Natural killer cell (primary cell): ENCODE measurements around the gene DOCK2. TPM values are rescaled to one million over a fixed set of nuclear protein-coding genes. Genes with fewer than 3 reads are reported as not detected.

Source experiments
- ATAC-seq, 3 donors: fragments of 150-1000 bp in 2 of 3; fragments of 200-7000 bp in 1 of 3; cut with Tn5 transposase; 1 replicate in 1 of 3; 2 replicates in 2 of 3; pipeline ENCODE4 v1.10.0; 2021; ENCODE audit warnings: mild to moderate bottlenecking in 2 of 3, moderate library complexity in 2 of 3
- DNase-seq, 2 donors: peaks; one replicate each; pipeline versions ENCODE4 v3.0.0 to v3.0.0-alpha.2; 2013 to 2021; ENCODE audit warnings: mixed read lengths in 1 of 2
- H3K27ac ChIP-seq: one replicate; pipeline ENCODE4 v1.5.1; 2013; ENCODE audit warnings: mild to moderate bottlenecking, low read length
- H3K27me3 ChIP-seq: one replicate; pipeline ENCODE4 v1.6.1; 2013; ENCODE audit warnings: low read length; ENCODE audit not compliant: control insufficient read depth, insufficient read depth
- H3K36me3 ChIP-seq: one replicate; pipeline ENCODE4 v1.6.1; 2013; ENCODE audit warnings: low read length; ENCODE audit not compliant: control insufficient read depth, insufficient read depth
- H3K4me1 ChIP-seq: one replicate; pipeline ENCODE4 v1.6.1; 2013; ENCODE audit warnings: low read length; ENCODE audit not compliant: control insufficient read depth, insufficient read depth
- H3K4me3 ChIP-seq: one replicate; pipeline ENCODE4 v1.5.1; 2013; ENCODE audit warnings: low read length
- H3K9me3 ChIP-seq: one replicate; pipeline ENCODE4 v1.6.1; 2013; ENCODE audit warnings: low read length; ENCODE audit not compliant: control insufficient read depth, insufficient read depth
- H3K27ac Mint-ChIP-seq, 2 donors: one replicate each; pipeline ENCODE4 v1.8.0; 2022; ENCODE audit warnings: mild to moderate bottlenecking in 2 of 2, mixed read lengths in 2 of 2, moderate library complexity in 1 of 2
- H3K27me3 Mint-ChIP-seq, 2 donors: one replicate each; pipeline ENCODE4 v1.8.0; 2022; ENCODE audit warnings: low read depth in 2 of 2, mixed read lengths in 2 of 2
- H3K36me3 Mint-ChIP-seq: one replicate; pipeline ENCODE4 v1.8.0; 2022; ENCODE audit warnings: mixed read lengths
- H3K4me1 Mint-ChIP-seq, 2 donors: one replicate each; pipeline ENCODE4 v1.8.0; 2022; ENCODE audit warnings: mixed read lengths in 2 of 2
- H3K4me3 Mint-ChIP-seq: one replicate; pipeline ENCODE4 v1.8.0; 2022; ENCODE audit warnings: mild to moderate bottlenecking, moderate library complexity, mixed read lengths
- H3K9me3 Mint-ChIP-seq, 2 donors: one replicate each; pipeline ENCODE4 v1.8.0; 2022; ENCODE audit warnings: mixed read lengths in 2 of 2
- CTCF ChIP-seq: fragments of 200-600 bp; IDR thresholded peaks from one replicate; pipeline ENCODE4 v1.8.0; 2022; ENCODE audit warnings: antibody characterized with exemption
- WGBS: methylation state at CpG from one replicate; pipeline ENCODE4 v1.1.7; 2013; ENCODE audit warnings: missing lambda C conversion rate; ENCODE audit not compliant: insufficient coverage; 5-methylcytosine and 5-hydroxymethylcytosine counted together
- intact Hi-C: fragments of 100-400 bp; cut with micrococcal nuclease; formaldehyde crosslinking; loops from one replicate; pipeline ENCODE4 v1.14.2; 2022
- total RNA-seq, 4 donors: library from RNA; stranded (reverse); fragments of 120-200 nt in 1 of 4; gene quantifications; one replicate each; pipeline versions ENCODE4 v1.2.3 to v1.2.4, GENCODE V29; 2013 to 2022

The DOCK2 gene
- total RNA-seq, 3 donors from 2014 or later (not counting 1 experiment from before 2014, with no cell fraction given) = 317 to 361 (median 320) TPM

GRCh38 chr5:169758886-169759285, 121.8 kb downstream of the DOCK2 start:
- Mint-ChIP-seq H3K9me3 (no peaks in the 10 kb centered on the region), H3K36me3 (no peaks in the 10 kb centered on the region), H3K27ac (no peak overlapping the region), H3K27me3 (no peaks in the 10 kb centered on the region), H3K4me1 (peaks cover 5 to 6% of the 10 kb centered on the region in 2 donors), H3K4me3 (no peak overlapping the region)
- ATAC-seq = no peak
- H3K27me3 ChIP-seq = no peaks in the 10 kb centered on the region
- H3K27ac ChIP-seq = no peak overlapping the region
- intact Hi-C loops = no loop called here
- H3K36me3 ChIP-seq = peaks cover 52% of the 10 kb centered on the region
- H3K4me3 ChIP-seq = no peak overlapping the region
- no peak for DNase-seq
- no peaks in the 10 kb centered on the region for H3K9me3 ChIP-seq
- H3K4me1 ChIP-seq = no peaks in the 10 kb centered on the region
- TF ChIP-seq CTCF = no peak

DNA sequence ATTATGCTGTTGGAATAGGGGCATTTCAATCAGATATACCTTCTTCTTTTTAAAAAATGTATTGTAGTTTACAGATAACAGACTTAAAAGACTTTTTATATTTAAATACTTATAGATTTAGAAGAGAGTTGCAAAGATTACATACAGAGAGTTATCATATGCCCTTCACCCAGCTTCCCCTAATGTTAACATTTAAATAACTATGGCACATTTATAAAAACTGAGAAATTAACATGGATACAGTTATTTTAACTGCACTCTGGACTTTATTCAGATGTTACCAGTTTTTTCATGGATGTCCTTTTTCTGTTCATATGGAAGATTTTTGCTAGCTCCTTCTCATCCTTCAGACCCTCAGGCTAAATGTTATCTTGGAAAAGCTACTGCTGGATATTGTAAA, 123.2 kb downstream of the DOCK2 start:
- no peak overlapping the region for H3K27ac ChIP-seq
- no peaks in the 10 kb centered on the region for H3K27me3 ChIP-seq
- Mint-ChIP-seq H3K36me3 (no peaks in the 10 kb centered on the region), H3K27ac (no peak overlapping the region), H3K4me1 (peaks cover 6 to 12% of the 10 kb centered on the region in 2 donors), H3K9me3 (no peaks in the 10 kb centered on the region), H3K27me3 (no peaks in the 10 kb centered on the region), H3K4me3 (no peak overlapping the region)
- no peaks in the 10 kb centered on the region for H3K9me3 ChIP-seq
- ATAC-seq = no peak
- H3K36me3 ChIP-seq = peaks cover 64% of the 10 kb centered on the region
- no peaks in the 10 kb centered on the region for H3K4me1 ChIP-seq
- intact Hi-C loops = no loop called here
- no peak for DNase-seq
- H3K4me3 ChIP-seq = no peak overlapping the region
- TF ChIP-seq CTCF = no peak

DNA sequence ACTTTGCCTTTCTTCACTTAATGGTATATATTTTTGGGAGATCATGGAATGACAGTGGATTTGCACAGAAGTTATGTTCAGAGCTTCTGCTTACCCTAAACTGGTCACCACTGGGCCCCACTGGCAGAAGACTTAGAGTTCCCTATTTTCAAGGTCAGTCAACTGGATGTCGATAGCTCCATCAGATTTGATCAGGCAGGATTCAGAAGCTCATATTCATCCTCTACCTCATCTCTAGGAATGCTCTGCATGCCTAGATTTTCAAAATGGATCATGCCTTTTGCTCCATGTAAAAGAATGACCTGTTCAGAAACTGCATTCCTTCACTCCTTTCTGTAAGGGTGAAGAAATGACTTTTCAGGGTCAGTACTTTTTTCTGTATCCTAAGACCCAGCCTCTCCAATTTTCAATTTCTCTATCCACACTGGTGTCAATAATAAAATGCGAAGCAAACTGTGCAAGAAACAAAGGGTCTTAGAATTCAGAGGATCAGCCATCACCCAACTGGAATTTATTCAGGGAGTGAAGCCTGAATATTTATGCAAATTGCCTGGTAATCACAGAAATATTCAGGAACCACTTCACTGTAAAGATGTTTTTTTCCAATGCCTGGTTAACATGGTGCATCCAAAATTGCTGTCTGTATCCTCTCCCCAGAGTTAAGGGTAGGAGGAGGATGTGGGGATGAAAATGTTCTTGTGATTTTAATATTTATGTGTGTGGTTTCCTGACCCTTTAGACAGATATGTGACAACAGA, 125.4 kb downstream of the DOCK2 start:
- peaks cover 62% of the 10 kb centered on the region for H3K36me3 ChIP-seq

More for the DNA sequence above, 125.4 kb downstream of the DOCK2 start:
- H3K27me3 ChIP-seq = no peaks in the 10 kb centered on the region
- H3K4me1 ChIP-seq = no peaks in the 10 kb centered on the region
- intact Hi-C loops = no loop called here
- Mint-ChIP-seq H3K4me3 (no peak overlapping the region), H3K27me3 (no peaks in the 10 kb centered on the region), H3K36me3 (peaks cover 7% of the 10 kb centered on the region), H3K9me3 (no peaks in the 10 kb centered on the region), H3K4me1 (peaks cover 6 to 13% of the 10 kb centered on the region in 2 donors), H3K27ac (peak overlapping the region in 1 of 2 donors; percentile 27)
- ATAC-seq (no peak), DNase-seq (no peak)
- 100% methylated on average over 2 of the region's 2 CpGs for WGBS
- no peaks in the 10 kb centered on the region for H3K9me3 ChIP-seq
- no peak overlapping the region for H3K27ac ChIP-seq
- no peak overlapping the region for H3K4me3 ChIP-seq
- TF ChIP-seq CTCF = no peak
